ENCODE results near the gene CDH11.

GRCh38 chr16:64983963-64984362 is 137.9 kb downstream of the CDH11 start:
- TF ChIP-seq REST (IDR thresholded peaks at IDR 0.05; ENCODE audit: borderline replicate concordance): no peak
- TF ChIP-seq POLR2AphosphoS5 (IDR thresholded peaks at IDR 0.05): no peak
- TF ChIP-seq TAF1 (IDR thresholded peaks at IDR 0.05; ENCODE audit: low read depth): no peak
- no peak for TF ChIP-seq CTCF (IDR thresholded peaks at IDR 0.05; ENCODE audit: poor library complexity, severe bottlenecking)
- TF ChIP-seq MXI1 (conservative IDR thresholded peaks at IDR 0.05; ENCODE audit: poor library complexity, severe bottlenecking): no peak
- no peak for TF ChIP-seq EZH2 (IDR thresholded peaks at IDR 0.05; ENCODE audit: borderline replicate concordance, insufficient read depth, low read length, poor library complexity, severe bottlenecking)
- TF ChIP-seq RAD21 (conservative IDR thresholded peaks at IDR 0.05): no peak
